D721Med (cell line): Measurements from ENCODE around the gene SLC1A5.
"Not testable (repeated sequence)": the region's sequence is repeated elsewhere in the genome, so short reads cannot be mapped to it uniquely, and the experiment has no call there.

Experiments
- DNase-seq: peaks from one replicate; pipeline ENCODE4 v3.0.0; 2011; ENCODE audit warnings: low spot score; ENCODE audit not compliant: insufficient read length
- FAIRE-seq: peaks from 2 replicates; lab custom pipeline; 2011; peaks lifted over from hg19 to GRCh38; lab: Jason Lieb, UNC
- CTCF ChIP-seq: IDR thresholded peaks from 2 replicates; pipeline ENCODE4 v1.5.1; 2012; ENCODE audit warnings: mild to moderate bottlenecking, control low read depth; ENCODE audit not compliant: insufficient read depth; ENCODE audit errors: missing control alignments

SLC1A5 gene

DNA sequence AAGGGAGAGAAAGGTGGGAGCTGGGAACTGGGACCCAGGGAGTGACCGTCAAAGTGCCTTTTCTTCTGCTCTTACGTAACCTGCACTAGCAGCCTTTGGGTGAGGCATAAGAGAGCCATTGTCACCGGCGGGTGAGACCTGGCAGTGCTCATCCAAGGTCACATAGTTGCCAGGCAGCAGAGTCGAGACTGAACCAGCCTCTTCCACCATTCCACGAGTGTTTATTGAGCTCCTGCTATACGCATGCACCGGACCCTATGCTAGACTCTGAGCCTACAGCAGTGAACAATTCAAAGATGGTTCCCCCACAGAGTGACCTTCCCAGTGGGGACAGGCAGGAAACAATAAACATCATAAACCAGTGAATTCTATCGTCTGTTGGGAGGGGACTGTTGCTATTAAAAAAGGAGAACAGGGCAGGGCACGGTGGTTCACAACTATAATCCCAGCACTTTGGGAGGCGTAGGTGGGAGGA is 23.5 kb downstream of the SLC1A5 start:
- FAIRE-seq = no peak
- DNase-seq = no peak
- TF ChIP-seq CTCF = no peak

GRCh38 chr19:46762245-46762890 is 26.0 kb downstream of the SLC1A5 start:
- DNase-seq (no peak), FAIRE-seq (no peak)
- TF ChIP-seq CTCF = no peak

DNA sequence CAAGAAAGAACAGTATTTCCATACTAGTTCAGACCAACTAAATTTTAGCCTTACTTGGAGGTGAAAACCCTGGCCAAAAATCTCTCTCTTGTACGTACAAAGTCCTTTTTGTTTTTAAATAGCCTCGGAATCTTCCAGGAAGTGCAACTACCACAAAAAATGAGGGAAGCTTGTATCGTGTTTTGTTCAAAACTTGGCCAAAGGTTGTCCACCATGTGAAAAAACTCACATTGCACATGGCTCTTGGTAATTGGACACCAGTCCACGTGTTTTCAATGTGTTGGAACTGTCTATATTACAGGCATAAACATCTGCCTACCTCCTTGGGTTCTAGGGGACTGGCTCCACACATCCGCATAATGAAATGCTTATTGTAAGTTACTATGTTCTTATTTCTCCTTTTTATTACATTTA is 27.0 kb downstream of the SLC1A5 start:
- no peak for DNase-seq
- TF ChIP-seq CTCF = no peak
- FAIRE-seq = no peak

DNA sequence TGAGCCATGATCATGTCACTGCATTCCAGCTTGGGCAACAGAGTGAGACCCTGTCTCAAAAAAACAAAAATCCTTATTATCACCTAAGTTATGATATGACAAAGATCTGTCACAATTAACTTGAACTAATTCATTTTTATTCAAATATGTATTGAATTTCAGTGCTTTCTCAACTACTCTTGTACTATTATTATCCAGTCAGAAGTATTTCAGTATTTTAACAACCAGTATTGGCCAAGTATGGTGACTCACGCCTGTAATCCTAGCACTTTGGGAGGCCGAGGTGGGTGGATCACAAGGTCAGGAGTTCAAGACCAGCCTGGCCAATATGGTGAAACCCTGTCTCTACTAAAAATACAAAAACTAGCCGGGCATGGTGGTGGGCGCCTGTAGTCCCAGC is 27.5 kb downstream of the SLC1A5 start:
- not testable (repeated sequence) for DNase-seq, FAIRE-seq

DNA sequence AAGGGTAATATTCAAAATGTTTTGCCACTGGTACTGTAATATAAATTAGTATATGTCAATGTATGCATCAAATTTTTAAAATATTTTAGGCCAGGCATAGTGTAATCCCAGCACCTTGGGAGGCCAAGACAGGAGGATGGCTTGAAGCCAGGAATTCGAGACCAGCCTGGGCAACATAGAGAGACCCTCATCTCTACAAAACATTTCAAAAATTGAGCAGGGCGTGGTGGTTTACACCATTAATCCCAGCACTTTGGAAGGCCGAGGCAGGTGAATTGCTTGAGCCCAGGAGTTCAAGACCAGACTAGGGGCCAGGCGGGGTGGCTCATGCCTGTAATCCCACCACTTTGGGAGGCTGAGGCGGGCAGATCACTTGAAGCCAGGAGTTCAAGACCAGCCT is 28.0 kb downstream of the SLC1A5 start:
- DNase-seq (no peak), FAIRE-seq (no peak)
- TF ChIP-seq CTCF = no peak

DNA sequence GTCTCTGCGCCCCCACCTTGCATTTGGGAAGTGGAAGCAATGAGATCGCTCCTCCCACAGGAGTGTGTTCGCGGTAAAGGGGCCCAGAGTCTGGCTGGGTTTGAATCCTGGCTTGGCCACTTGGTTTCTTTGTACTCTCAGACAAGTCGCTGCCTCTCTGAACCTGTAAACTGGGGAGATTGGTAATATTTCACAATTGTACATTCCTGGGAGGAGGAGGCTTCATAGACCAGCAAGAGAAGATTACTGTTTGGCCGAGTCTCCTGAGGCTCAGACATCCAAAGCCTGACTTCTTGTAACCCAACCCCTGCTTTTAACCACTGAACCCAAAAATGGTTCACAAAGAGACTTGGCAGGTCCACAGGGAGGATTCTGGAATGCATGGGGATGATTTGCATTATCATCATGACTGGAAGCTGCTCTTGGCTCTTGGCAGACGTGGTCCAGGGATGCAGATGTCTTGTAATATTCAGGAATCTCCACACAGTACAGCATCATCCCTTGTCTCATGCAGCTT is 28.5 kb downstream of the SLC1A5 start:
- FAIRE-seq (no peak), DNase-seq (no peak)
- TF ChIP-seq CTCF = no peak

DNA sequence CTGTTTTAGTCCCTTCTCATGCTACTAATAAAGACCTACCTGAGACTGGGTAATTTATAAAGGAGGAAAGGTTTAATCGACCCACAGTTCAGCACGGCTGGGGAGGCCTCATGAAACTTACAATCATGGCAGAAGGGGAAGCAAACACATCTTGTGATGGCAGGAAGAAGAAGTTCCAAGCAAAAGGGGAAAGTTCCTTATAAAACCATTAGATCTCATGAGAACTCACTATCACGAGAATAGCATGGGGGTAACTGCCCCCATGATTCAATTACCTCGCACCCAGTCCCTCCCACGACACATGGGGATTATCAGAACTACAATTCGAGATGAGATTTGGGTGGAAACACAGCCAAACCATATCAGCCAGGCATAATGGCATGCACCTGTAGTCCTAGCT is 29.2 kb downstream of the SLC1A5 start:
- TF ChIP-seq CTCF = no peak
- FAIRE-seq (no peak), DNase-seq (no peak)
